Head of caudate nucleus (tissue), 42 donors: ENCODE data around the gene MYCBP2.
"Not testable (repeated sequence)": the region's sequence is repeated elsewhere in the genome, so short reads cannot be mapped to it uniquely, and the experiment has no call there.

ENCODE experiments used
- DNase-seq, 42 donors: peaks; one replicate each; pipeline versions ENCODE4 v3.0.0 to v3.0.0-alpha.2; 2020 to 2021; ENCODE audit warnings: mixed read lengths in 7 of 42
- intact Hi-C: fragments of 100-400 bp; cut with DNase I; formaldehyde crosslinking; loops from one replicate; pipeline ENCODE4 v1.15.0; 2022

The MYCBP2 gene

GRCh38 chr13:77326905-77327604 lies at the start of gene MYCBP2:
Gene MYCBP2, minus strand, starts transcription at chr13:77327094. Its CDS starts 319 bp downstream, at chr13:77326775.
- peak; percentile 84 to 98 (median 94) for DNase-seq
- intact Hi-C loops: loop anchor here (2.0 to 10.0 kb wide), 4 partner anchors 152 to 415 kb away; partner anchors contain the start of genes FBXL3 and SLAIN1

DNA sequence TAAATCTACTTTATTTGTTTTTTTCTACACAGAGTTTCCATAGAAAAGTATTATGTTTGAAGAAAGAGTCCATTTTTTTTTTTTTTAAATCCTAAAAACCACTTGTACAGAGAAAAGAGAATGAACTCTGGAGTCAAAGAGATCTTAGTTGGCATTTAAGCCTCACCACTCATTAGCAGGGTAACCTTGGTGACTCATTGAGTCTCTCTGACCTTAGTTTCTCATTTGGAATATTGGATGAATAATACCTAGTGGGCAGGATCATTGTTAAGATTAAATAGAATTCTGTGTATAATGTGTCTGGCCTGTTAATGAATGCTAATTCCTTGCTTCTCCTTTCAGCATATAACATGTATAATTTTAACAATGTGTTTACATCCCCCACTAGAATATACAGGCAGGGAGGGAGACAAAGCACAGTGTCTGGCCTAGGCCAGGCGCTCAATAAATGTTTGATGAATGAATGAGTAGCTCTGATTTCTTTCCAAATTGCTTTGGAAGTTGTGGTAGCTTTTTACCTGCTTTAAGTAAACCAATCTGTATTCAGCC lies 48.7 kb upstream of the MYCBP2 start:
- no peak for DNase-seq
- intact Hi-C loops: no loop called here

DNA sequence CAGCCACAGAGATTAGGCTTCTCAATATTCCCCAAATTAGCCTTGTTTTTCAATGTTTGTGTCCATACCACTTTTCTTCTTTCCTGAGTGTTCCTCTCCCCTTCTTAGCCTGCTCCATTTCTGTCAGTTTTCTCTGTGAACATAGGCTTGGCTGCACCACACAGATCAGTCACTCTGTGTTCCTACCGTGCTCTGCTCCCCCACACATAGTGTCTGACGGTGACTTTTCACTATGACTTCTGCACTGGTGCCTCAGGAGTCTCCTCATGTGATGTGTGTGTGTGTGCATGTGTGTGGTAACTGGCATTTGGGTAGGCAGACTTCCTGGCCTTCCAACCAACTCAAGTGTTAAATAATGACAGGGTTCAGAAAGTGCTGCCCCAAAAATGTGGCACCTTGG lies 47.9 kb upstream of the MYCBP2 start:
- peak in 20 of 42 donors; percentile 18 to 66 (median 28) for DNase-seq
- intact Hi-C loops: no loop called here

- intact Hi-C loops: no loop called here
Observed at GRCh38 chr13:77374339-77374738, 47.4 kb upstream of the MYCBP2 start.

DNA sequence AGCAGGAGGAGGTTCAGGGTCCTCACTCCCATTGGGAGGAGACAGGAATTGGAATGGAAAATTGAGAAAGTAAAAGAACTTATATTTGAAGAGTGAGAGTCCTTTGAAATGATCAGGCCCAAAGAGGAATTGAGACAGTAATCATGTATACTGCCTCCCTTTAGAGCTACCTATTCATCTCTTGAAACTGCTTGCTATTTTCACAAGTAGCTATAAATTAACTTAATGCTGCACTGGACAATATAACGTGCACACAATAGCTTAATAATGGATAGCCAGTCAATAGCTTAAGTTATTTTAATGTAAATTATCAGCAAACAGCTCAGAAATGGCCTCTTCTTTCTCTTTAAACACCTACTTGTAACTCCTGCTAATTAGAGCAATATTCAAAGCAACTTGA lies 46.6 kb upstream of the MYCBP2 start:
- intact Hi-C loops: no loop called here
- no peak for DNase-seq

More at GRCh38 chr13:77374339-77374738, 47.4 kb upstream of the MYCBP2 start:
- no peak for DNase-seq

DNA sequence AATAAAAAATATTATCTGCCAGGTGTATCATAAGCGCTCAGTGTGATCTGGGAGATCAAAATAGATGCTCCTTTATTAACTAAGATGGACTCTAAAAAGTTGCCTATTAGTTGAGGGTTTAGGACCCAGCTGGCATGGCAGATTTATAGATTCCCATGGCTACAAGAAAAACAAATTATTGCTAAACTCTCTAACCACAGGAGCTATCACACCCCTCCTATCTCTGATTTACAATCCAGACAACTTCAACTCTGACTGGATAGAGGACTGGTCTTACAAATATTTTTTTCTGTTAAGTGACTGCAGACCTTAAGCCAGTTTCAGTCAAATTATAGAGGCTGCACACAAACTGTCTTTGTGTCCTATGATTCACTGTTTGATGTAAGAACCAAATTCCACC lies 45.4 kb upstream of the MYCBP2 start:
- DNase-seq: no peak
- intact Hi-C loops: no loop called here

GRCh38 chr13:77370888-77371287 lies 44.0 kb upstream of the MYCBP2 start:
- DNase-seq: no peak
- intact Hi-C loops: no loop called here

GRCh38 chr13:77362166-77362565 lies 35.3 kb upstream of the MYCBP2 start:
- intact Hi-C loops: no loop called here
- no peak for DNase-seq

GRCh38 chr13:77360032-77360685 lies 33.3 kb upstream of the MYCBP2 start:
- intact Hi-C loops: no loop called here
- DNase-seq: no peak

DNA sequence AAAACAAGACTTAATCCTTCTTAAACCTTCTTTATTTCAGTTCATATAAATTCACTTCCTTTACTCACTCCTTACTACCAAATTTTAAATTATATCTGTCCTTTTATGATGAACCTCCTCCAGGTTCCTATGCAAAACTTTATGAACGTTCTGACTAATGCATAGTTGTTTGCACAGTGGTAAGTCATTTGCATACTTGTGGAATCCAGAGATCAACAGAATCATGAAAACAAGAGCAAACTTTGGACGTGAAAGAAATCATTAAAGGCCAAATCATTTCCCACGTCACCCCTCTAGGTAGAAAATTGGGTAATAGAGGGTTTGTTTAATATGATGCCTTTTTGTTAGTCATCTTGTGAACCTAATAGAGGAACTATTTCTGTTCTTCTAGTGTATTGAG lies 32.3 kb upstream of the MYCBP2 start:
- intact Hi-C loops: no loop called here
- no peak for DNase-seq

GRCh38 chr13:77358001-77358400 lies 31.1 kb upstream of the MYCBP2 start:
- DNase-seq: no peak
- intact Hi-C loops: no loop called here

- intact Hi-C loops: no loop called here
- DNase-seq: no peak
Observed at GRCh38 chr13:77356155-77356554, 29.3 kb upstream of the MYCBP2 start.

DNA sequence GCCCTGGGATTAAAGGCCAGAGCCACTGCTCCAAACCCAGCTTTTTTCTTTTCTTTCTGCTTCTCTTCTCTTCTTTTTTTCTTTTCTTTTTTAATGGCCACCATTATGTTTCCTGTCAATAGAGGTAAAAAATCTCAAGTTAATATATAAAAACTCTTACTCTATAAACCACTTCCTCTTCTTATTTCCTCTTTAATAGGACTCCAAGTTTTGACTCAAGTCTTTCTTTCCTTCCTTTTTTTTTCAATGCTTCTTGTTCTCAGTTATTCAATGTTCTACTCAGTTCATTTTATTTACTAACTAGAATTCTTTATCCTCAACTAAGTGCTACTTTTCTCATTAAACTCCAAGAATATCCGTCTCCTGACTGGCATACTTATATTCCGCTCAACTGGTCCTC lies 27.1 kb upstream of the MYCBP2 start:
- no peak for DNase-seq
- intact Hi-C loops: no loop called here

- DNase-seq: peak in 21 of 42 donors; percentile 10 to 60 (median 30)
Observed at GRCh38 chr13:77351315-77351714, 24.4 kb upstream of the MYCBP2 start.

GRCh38 chr13:77350811-77351210 lies 23.9 kb upstream of the MYCBP2 start:
- intact Hi-C loops: no loop called here

More at GRCh38 chr13:77351315-77351714, 24.4 kb upstream of the MYCBP2 start:
- intact Hi-C loops: no loop called here

GRCh38 chr13:77349365-77349764 lies 22.5 kb upstream of the MYCBP2 start:
- DNase-seq: no peak

More at GRCh38 chr13:77350811-77351210, 23.9 kb upstream of the MYCBP2 start:
- DNase-seq: no peak

GRCh38 chr13:77347351-77347750 lies 20.5 kb upstream of the MYCBP2 start:
- intact Hi-C loops, DNase-seq: not testable (repeated sequence)

More at GRCh38 chr13:77349365-77349764, 22.5 kb upstream of the MYCBP2 start:
- intact Hi-C loops: no loop called here

DNA sequence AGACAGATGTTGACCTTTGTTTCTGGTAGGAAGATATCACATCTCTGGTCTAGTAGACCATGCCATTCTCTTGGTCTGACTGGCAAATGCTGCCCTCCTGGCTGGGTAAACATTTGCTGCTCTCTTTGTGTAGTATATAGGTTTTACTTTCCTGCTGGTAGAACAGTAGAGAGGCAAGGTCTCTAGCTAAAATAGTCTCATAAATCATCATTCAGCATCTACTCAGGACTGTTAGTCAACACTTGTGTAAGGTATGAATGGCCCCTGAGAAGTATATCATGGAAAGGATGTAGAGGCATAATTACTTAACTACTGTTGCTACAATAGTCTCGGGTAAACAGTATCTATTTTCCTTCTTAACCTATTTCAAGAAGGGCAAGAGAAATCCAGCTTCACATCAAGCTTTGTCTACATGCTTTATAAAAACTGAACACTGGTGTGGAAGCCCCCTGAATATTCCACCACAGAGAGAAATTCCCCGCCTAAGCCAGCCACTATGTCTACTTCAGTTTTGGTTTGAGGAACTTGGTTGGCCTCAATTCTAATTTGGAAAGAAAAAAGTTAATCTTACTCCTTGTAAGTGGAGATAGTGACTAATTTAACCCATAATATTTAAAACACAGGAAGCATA lies 18.4 kb upstream of the MYCBP2 start:
- intact Hi-C loops: no loop called here
- DNase-seq: no peak

DNA sequence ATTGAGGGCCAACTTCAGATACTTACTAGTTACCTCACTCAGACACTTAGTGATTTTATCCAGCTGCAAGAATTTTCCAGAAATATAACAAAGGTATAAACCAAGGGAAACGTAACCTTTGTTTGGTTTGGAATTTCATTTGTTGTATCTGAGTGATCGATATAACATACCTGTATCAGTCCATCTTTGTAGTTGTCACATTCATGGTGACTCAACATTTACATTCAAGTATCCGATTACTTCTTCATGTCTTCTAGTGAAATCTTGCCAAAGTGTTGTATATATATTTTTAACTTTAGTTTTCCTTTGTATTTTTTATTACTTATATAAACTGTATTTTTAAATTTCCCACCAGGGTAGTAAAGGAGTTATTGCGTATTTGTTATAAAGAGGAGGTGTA lies 16.9 kb upstream of the MYCBP2 start:
- no peak for DNase-seq
- intact Hi-C loops: no loop called here

DNA sequence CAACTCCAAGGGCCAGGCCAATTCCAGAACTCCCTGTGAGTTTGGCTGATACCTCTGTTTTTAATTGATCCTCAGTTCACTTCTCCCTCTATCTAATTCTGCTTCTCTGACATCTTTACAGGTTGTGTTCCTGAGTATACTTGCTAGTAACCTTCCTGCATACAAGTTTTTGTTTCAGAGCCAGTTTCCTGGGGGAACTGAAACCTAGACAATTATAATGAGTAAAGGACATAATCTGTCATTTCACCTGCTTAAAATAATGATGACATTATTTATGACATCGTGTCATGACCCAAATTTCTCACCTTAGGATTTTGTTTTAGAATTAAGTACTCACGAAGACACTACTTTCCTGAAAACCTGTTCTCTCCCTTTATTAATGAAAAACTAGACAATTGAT lies 12.5 kb upstream of the MYCBP2 start:
- no peak for DNase-seq
- intact Hi-C loops: no loop called here
